Measurements from ENCODE around the gene MRPL46. TPM values are rescaled to one million over a fixed set of nuclear protein-coding genes. Genes with fewer than 3 reads are reported as not detected.

Gene MRPL46
- total and polyA plus RNA-seq, 9 of the 15 experiments (the other 6 are each of a cell fraction or from before 2014, with no cell fraction given), result 41.2 to 72.2 (median 49.8) TPM

DNA sequence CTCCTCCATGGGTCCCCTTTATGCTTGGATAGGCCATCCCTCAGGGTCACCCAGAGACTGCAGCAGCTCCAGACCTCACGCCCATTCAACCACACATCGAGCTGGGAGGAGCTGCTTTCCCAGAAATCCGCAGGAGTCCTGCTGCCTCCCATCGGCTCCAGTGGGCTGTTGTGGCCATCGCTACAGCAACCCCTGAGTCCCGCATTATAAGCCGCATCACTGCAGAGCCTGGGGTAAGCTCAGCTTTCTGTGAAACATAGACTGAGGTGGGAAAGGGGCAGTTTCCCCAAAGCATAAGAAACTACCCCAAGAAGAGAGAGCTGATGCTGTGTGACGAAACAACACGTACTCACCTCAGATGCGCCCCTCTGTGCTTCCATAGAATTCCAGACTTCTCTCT is 35.7 kb downstream of the MRPL46 start (continued):
- TF ChIP-seq ELF2 (CRISPR knock-in tag; IDR thresholded peaks at IDR 0.05) (no peak), ARNT (IDR thresholded peaks at IDR 0.05) (no peak)

DNA sequence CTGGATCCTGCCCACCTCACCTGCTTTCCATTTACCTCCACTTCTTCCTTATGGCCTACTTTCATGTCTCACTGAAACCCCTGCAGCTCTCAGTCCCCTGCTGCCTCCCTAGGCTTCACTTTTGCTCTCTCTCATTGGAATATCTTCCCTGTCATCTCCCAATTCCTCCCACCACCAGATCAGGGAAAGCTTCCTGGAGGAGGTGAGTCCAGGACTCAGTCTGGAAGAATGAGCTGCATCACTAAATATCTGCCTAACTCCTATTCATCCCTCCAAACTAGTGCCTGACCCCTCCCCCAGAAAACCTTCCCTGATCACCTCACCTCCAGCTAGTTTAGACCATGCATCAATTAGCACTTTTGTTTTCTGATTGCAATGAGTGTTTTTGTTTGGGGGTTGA is 37.1 kb downstream of the MRPL46 start:
- BruUV-seq (replicated peaks), result no TSS peak
- DNase-seq (ENCODE audit: extremely low read depth in 1 of 4, low spot score in 3 of 4), result no peak
- Histone ChIP-seq H3K4me2 (ENCODE audit: insufficient read depth, low read length) (no peak overlapping the region), H2AFZ (ENCODE audit: low read depth, low read length) (no peak overlapping the region), H3K27me3 (ENCODE audit: control insufficient read depth in 2 of 2, insufficient read depth in 2 of 2, low read length in 2 of 2) (peaks cover 21 to 33% of the 10 kb centered on the region in 2 experiments), H3K9me1 (ENCODE audit: control insufficient read depth, insufficient read depth, low read length) (no peaks in the 10 kb centered on the region), H3K4me1 (replicated peaks in 1 of 2; ENCODE audit: control insufficient read depth in 2 of 2, insufficient read depth in 2 of 2, low read length in 2 of 2) (0 out of 5 replicates have a peak, but pooled peaks cover 0 to 4% of the 10 kb centered on the region in 2 experiments), H3K4me3 (no peak overlapping the region), H4K20me1 (replicated peaks; ENCODE audit: control insufficient read depth, insufficient read depth, low read length) (no peaks in the 10 kb centered on the region; the same call in 1 of the 2 replicates), H3K36me3 (ENCODE audit: control insufficient read depth, insufficient read depth, low read length) (no peaks in the 10 kb centered on the region), H3K9me3 (replicated peaks; ENCODE audit: control insufficient read depth, insufficient read depth, low read depth, low read length) (no peaks in the 10 kb centered on the region), H3K9ac (ENCODE audit: insufficient read depth in 1 of 2, low read depth in 2 of 2, low read length in 2 of 2) (no peak overlapping the region), H3K79me2 (ENCODE audit: control insufficient read depth, insufficient read depth, low read length) (no peaks in the 10 kb centered on the region), H3K27ac (ENCODE audit: extremely low read depth, low read depth, low read length) (no peak overlapping the region)
- no peak for ATAC-seq
- POLR2A ChIA-PET, result no interaction called here
- in situ Hi-C loops (cut with MboI) (no loop called here), intact Hi-C loops (cut with micrococcal nuclease) (no loop called here)
- TF ChIP-seq ZFP36 (IDR thresholded peaks at IDR 0.05; ENCODE audit: low read depth, low read length, partially characterized antibody), result peak; percentile 58
- no peak for TF ChIP-seq MTA1 (IDR thresholded peaks at IDR 0.05; ENCODE audit: borderline replicate concordance)
- no peak for TF ChIP-seq ILF3 (IDR thresholded peaks at IDR 0.05; ENCODE audit: borderline replicate concordance)
- no peak for TF ChIP-seq ZNF79 (CRISPR knock-in tag; IDR thresholded peaks at IDR 0.05; ENCODE audit: low read depth)
- no peak for TF ChIP-seq ZNF212 (CRISPR knock-in tag; IDR thresholded peaks at IDR 0.05)
- no peak for TF ChIP-seq ZNF551 (CRISPR knock-in tag; IDR thresholded peaks at IDR 0.05)
- no peak for TF ChIP-seq NCOA4 (IDR thresholded peaks at IDR 0.05; ENCODE audit: partially characterized antibody)
- CTCF ChIA-PET (ENCODE audit: low intra/inter-chr PET ratio), result no interaction called here
- FAIRE-seq, result no peak

All from K562 (cell line).